Stimulated activated naive CD8-positive, alpha-beta T cell treated with anti-CD3 and anti-CD28 coated beads, Interleukin-15, amount 100 ng/mL, for 72 hours (primary cell): ENCODE data around the gene PIGB.
"Not testable (repeated sequence)": the region's sequence is repeated elsewhere in the genome, so short reads cannot be mapped to it uniquely, and the experiment has no call there.

Experiments
- ATAC-seq: fragments of 150-1000 bp; cut with Tn5 transposase; 2 replicates; pipeline ENCODE4 v1.10.0; 2021; ENCODE audit warnings: mild to moderate bottlenecking, moderate library complexity
- DNase-seq, 2 donors: peaks; one replicate each; pipeline ENCODE4 v3.0.0; 2021 to 2022
- H3K27ac Mint-ChIP-seq, 2 donors: one replicate each; pipeline ENCODE4 v1.8.0; 2022; ENCODE audit warnings: mild to moderate bottlenecking in 2 of 2, mixed read lengths in 2 of 2, moderate library complexity in 2 of 2
- H3K27me3 Mint-ChIP-seq: one replicate; pipeline ENCODE4 v1.8.0; 2022; ENCODE audit warnings: mixed read lengths
- H3K4me1 Mint-ChIP-seq: one replicate; pipeline ENCODE4 v1.8.0; 2022; ENCODE audit warnings: mild to moderate bottlenecking, mixed read lengths
- H3K4me3 Mint-ChIP-seq, 2 donors: one replicate each; pipeline ENCODE4 v1.8.0; 2022; ENCODE audit warnings: mild to moderate bottlenecking in 2 of 2, mixed read lengths in 2 of 2, moderate library complexity in 1 of 2
- H3K9me3 Mint-ChIP-seq, 2 donors: one replicate each; pipeline ENCODE4 v1.8.0; 2022; ENCODE audit warnings: mixed read lengths in 2 of 2

The PIGB gene

GRCh38 chr15:55288006-55288717 lies 30.9 kb upstream of the PIGB start:
- H3K27me3 Mint-ChIP-seq, result no peaks in the 10 kb centered on the region
- peak overlapping the region; percentile 95 to 96 for H3K4me3 Mint-ChIP-seq
- no peaks in the 10 kb centered on the region for H3K9me3 Mint-ChIP-seq
- peaks cover 65% of the 10 kb centered on the region for H3K4me1 Mint-ChIP-seq
- H3K27ac Mint-ChIP-seq, result peak overlapping the region; percentile 98 to 99
- ATAC-seq (no peak), DNase-seq (no peak)

GRCh38 chr15:55289011-55289745 lies 29.8 kb upstream of the PIGB start:
- DNase-seq, result peak; percentile 36 to 65
- Mint-ChIP-seq H3K27ac (peak overlapping the region; percentile 98 to 99), H3K4me3 (peak overlapping the region; percentile 95 to 96), H3K27me3 (no peaks in the 10 kb centered on the region), H3K9me3 (no peaks in the 10 kb centered on the region), H3K4me1 (peaks cover 55% of the 10 kb centered on the region)
- peak; percentile 61 for ATAC-seq

- peak; percentile 88 for ATAC-seq
- peaks cover 47% of the 10 kb centered on the region for H3K4me1 Mint-ChIP-seq
Observed at GRCh38 chr15:55289746-55290527, 29.1 kb upstream of the PIGB start, which contains the start of gene RAB27A. TSS of gene RAB27A (minus strand) at chr15:55289813. CDS start at chr15:55234934, 54,879 bp downstream.

GRCh38 chr15:55290528-55291057 lies 28.4 kb upstream of the PIGB start:
- peak; percentile 81 for ATAC-seq
- peak overlapping the region; percentile 95 to 96 for H3K4me3 Mint-ChIP-seq
- H3K4me1 Mint-ChIP-seq, result peaks cover 40% of the 10 kb centered on the region
- H3K27me3 Mint-ChIP-seq, result no peaks in the 10 kb centered on the region
- H3K9me3 Mint-ChIP-seq, result no peaks in the 10 kb centered on the region
- peak; percentile 78 to 87 for DNase-seq
- H3K27ac Mint-ChIP-seq, result peak overlapping the region; percentile 95 to 99

More at GRCh38 chr15:55289746-55290527, 29.1 kb upstream of the PIGB start, which contains the start of gene RAB27A:
- Mint-ChIP-seq H3K9me3 (no peaks in the 10 kb centered on the region), H3K27ac (peak within 1 kb of the TSS; percentile 98 to 99), H3K4me3 (peak within 1 kb of the TSS; percentile 95 to 96), H3K27me3 (no peaks in the 10 kb centered on the region)
- DNase-seq, result peak; percentile 83 to 87

GRCh38 chr15:55297315-55297714 lies 21.7 kb upstream of the PIGB start:
- DNase-seq, result no peak
- no peak for ATAC-seq
- Mint-ChIP-seq H3K27me3 (no peaks in the 10 kb centered on the region), H3K27ac (no peak overlapping the region), H3K9me3 (no peaks in the 10 kb centered on the region), H3K4me3 (no peak overlapping the region), H3K4me1 (no peaks in the 10 kb centered on the region)

- not testable (repeated sequence) for H3K27me3 Mint-ChIP-seq, H3K4me3 Mint-ChIP-seq, H3K27ac Mint-ChIP-seq, ATAC-seq, H3K4me1 Mint-ChIP-seq, DNase-seq, H3K9me3 Mint-ChIP-seq
Observed at GRCh38 chr15:55302801-55303200, 16.2 kb upstream of the PIGB start.

GRCh38 chr15:55319537-55320237 lies 665 bp downstream of the PIGB start:
- no peaks in the 10 kb centered on the region for H3K27me3 Mint-ChIP-seq
- peaks cover 55% of the 10 kb centered on the region for H3K4me1 Mint-ChIP-seq
- H3K9me3 Mint-ChIP-seq, result no peaks in the 10 kb centered on the region
- DNase-seq (peak in 1 of 2 donors; percentile 1), ATAC-seq (no peak)
- peak overlapping the region; percentile 99 to 100 for H3K27ac Mint-ChIP-seq
- peak overlapping the region; percentile 94 to 99 for H3K4me3 Mint-ChIP-seq

GRCh38 chr15:55320238-55320550 lies 1.2 kb downstream of the PIGB start:
- ATAC-seq (no peak), DNase-seq (no peak)
- Mint-ChIP-seq H3K27me3 (no peaks in the 10 kb centered on the region), H3K4me1 (peaks cover 50% of the 10 kb centered on the region), H3K4me3 (peak overlapping the region; percentile 58 to 94), H3K9me3 (no peaks in the 10 kb centered on the region), H3K27ac (peak overlapping the region in 1 of 2 donors; percentile 52)

GRCh38 chr15:55320963-55321362 lies 1.9 kb downstream of the PIGB start:
- H3K4me1 Mint-ChIP-seq, result peaks cover 42% of the 10 kb centered on the region
- peak overlapping the region in 1 of 2 donors; percentile 42 for H3K27ac Mint-ChIP-seq
- no peak overlapping the region for H3K4me3 Mint-ChIP-seq
- H3K9me3 Mint-ChIP-seq, result no peaks in the 10 kb centered on the region
- H3K27me3 Mint-ChIP-seq, result no peaks in the 10 kb centered on the region
- no peak for DNase-seq
- ATAC-seq, result no peak

GRCh38 chr15:55322467-55322866 lies 3.4 kb downstream of the PIGB start:
- no peak overlapping the region for H3K27ac Mint-ChIP-seq
- H3K9me3 Mint-ChIP-seq, result no peaks in the 10 kb centered on the region
- H3K4me1 Mint-ChIP-seq, result peaks cover 27% of the 10 kb centered on the region
- H3K27me3 Mint-ChIP-seq, result no peaks in the 10 kb centered on the region
- ATAC-seq, result no peak
- DNase-seq, result no peak
- H3K4me3 Mint-ChIP-seq, result no peak overlapping the region

GRCh38 chr15:55327387-55327786 lies 8.4 kb downstream of the PIGB start:
- DNase-seq (no peak), ATAC-seq (no peak)
- peaks cover 10% of the 10 kb centered on the region for H3K4me1 Mint-ChIP-seq
- no peaks in the 10 kb centered on the region for H3K27me3 Mint-ChIP-seq
- H3K4me3 Mint-ChIP-seq, result no peak overlapping the region
- no peak overlapping the region for H3K27ac Mint-ChIP-seq
- no peaks in the 10 kb centered on the region for H3K9me3 Mint-ChIP-seq

GRCh38 chr15:55334371-55334770 lies 15.3 kb downstream of the PIGB start:
- Mint-ChIP-seq H3K27ac (no peak overlapping the region), H3K4me3 (no peak overlapping the region), H3K27me3 (no peaks in the 10 kb centered on the region), H3K4me1 (no peaks in the 10 kb centered on the region), H3K9me3 (no peaks in the 10 kb centered on the region)
- ATAC-seq (no peak), DNase-seq (no peak)

- Mint-ChIP-seq H3K4me3 (no peak overlapping the region), H3K27ac (no peak overlapping the region), H3K9me3 (no peaks in the 10 kb centered on the region), H3K27me3 (no peaks in the 10 kb centered on the region), H3K4me1 (no peaks in the 10 kb centered on the region)
- ATAC-seq (no peak), DNase-seq (no peak)
Observed at GRCh38 chr15:55334997-55335396, 16.0 kb downstream of the PIGB start.

GRCh38 chr15:55337160-55337559 lies 18.1 kb downstream of the PIGB start:
- no peak for ATAC-seq

GRCh38 chr15:55343168-55343567 lies 24.1 kb downstream of the PIGB start:
- H3K4me1 Mint-ChIP-seq, result no peaks in the 10 kb centered on the region
- no peaks in the 10 kb centered on the region for H3K9me3 Mint-ChIP-seq
- H3K4me3 Mint-ChIP-seq, result no peak overlapping the region
- DNase-seq (no peak), ATAC-seq (no peak)
- no peaks in the 10 kb centered on the region for H3K27me3 Mint-ChIP-seq
- no peak overlapping the region for H3K27ac Mint-ChIP-seq

More at GRCh38 chr15:55337160-55337559, 18.1 kb downstream of the PIGB start:
- DNase-seq, result no peak
- no peaks in the 10 kb centered on the region for H3K9me3 Mint-ChIP-seq
- H3K4me1 Mint-ChIP-seq, result no peaks in the 10 kb centered on the region
- H3K27me3 Mint-ChIP-seq, result no peaks in the 10 kb centered on the region
- H3K27ac Mint-ChIP-seq, result no peak overlapping the region
- H3K4me3 Mint-ChIP-seq, result no peak overlapping the region
